ENCODE measurements around the gene EXOC2.

The EXOC2 gene

DNA sequence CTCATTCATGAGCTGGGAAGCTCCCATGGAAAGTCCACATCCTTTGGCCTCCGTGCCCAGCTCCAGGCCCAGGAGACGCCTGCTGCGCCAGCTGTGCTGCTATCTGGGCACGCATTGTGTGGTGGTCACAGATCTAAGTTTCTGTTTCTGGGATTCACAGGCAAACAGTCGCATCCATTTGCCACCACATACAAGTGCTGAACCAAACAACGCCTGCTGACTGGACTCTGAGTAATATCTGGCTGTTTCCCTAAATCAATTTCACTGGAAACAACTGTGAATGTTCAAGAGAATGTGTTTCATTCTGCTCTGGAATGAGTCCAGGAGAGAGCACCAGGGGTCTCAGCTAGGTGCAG, 255.9 kb downstream of the EXOC2 start:
- DNase-seq: no peak

DNA sequence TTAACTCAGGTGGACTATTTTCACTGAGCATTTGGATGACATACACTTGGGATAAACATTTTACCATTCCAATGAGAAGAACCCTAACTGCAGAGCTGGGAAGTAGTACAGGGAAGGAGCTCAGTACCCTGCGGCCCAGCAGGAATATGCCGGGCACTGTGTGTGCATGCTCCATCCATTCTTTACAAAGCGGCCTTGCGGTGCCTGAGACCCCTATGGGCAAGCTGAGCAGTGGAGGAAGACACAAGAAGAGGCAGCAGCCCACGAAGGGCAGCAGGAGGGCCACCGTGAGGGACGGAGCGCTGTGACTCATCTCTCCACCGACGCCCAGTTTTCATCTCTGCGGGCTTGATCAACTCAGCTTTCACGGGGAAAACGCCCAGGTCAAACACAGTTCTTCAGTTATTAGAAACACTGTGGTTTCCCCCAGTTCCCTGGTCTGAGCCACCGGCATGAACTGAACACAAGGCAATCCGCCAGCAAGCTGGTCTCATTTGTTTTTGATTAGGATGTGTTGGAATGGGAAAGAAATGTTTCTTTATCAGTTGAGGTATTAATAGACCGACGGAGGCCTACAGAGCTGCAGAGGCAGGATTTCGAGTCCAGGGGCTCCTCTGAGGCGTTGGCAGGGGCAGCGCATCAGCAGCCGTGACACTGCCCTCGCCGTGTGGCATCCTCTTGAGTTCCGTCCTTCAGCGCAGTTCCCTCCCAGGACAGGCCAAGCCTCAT, 256.5 kb downstream of the EXOC2 start:
- no peak for DNase-seq

DNA sequence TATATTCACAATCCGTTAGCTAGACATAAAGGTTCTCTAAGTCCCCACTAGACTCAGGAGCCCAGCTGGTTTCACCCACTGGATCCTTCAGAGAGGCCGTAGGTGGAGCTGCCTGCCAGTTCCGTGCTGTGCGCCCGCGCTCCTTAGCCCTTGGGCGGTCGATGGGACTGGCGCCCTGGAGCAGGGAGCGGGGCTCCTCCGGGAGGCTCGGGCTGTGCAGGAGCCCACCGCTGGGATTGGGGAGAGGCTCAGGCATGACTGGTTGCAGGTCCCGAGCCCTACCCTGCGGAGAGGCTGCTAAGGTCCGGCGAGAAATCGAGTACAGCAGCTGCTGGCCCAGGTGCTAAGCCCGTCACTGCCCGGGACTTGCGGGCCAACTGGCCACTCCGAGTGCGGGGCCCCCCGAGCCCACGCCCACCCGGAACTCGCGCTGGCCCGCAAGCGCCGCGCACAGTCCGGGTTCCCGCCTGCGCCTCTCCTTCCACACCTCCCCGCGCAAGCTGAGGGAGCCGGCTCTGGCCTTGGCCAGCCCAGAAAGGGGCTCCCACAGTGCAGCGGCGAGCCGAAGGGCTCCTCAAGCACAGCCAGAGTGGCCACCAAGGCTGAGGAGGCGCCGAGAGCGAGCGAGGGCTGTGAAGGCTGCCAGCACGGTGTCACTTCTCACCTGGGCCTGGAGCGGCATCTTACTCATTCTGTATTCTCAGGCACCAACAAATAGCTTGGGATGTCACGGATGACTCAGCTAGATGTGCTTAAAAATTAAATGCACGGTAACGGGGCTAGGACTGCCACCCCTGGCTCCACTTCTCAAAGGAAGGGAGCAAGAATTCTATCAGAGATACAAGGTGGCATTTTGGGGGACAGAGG, 257.3 kb downstream of the EXOC2 start:
- no peak for DNase-seq

All from activated effector memory CD4-positive, alpha-beta T cell treated with Interleukin-2 at 50 U/mL for 16 hours (primary cell).